HG03469 (cell line): ENCODE results near the gene AFAP1L2.

ENCODE experiments used
- ATAC-seq: cut with Tn5 transposase; IDR thresholded peaks from one replicate; pipeline ENCODE4 v1.9.1; 2021; ENCODE audit warnings: mild to moderate bottlenecking, moderate library complexity, moderate number of reproducible peaks; ENCODE audit not compliant: unreplicated experiment

Gene AFAP1L2

GRCh38 chr10:114315566-114316420 is 88.5 kb downstream of the AFAP1L2 start:
- no peak for ATAC-seq

GRCh38 chr10:114313866-114314265 is 90.4 kb downstream of the AFAP1L2 start:
- no peak for ATAC-seq

GRCh38 chr10:114313139-114313538 is 91.2 kb downstream of the AFAP1L2 start:
- ATAC-seq: no peak

GRCh38 chr10:114311496-114312209 is 92.6 kb downstream of the AFAP1L2 start:
- ATAC-seq: no peak

GRCh38 chr10:114311023-114311422 is 93.3 kb downstream of the AFAP1L2 start:
- no peak for ATAC-seq

GRCh38 chr10:114310346-114310745 is 94.0 kb downstream of the AFAP1L2 start:
- no peak for ATAC-seq

- ATAC-seq: no peak
Observed at GRCh38 chr10:114309364-114309651, 95.0 kb downstream of the AFAP1L2 start.

GRCh38 chr10:114308531-114309363 is 95.6 kb downstream of the AFAP1L2 start:
- ATAC-seq: no peak

GRCh38 chr10:114307731-114308130 is 96.6 kb downstream of the AFAP1L2 start:
- no peak for ATAC-seq

- ATAC-seq: no peak
Observed at GRCh38 chr10:114306116-114306973, 98.0 kb downstream of the AFAP1L2 start.

GRCh38 chr10:114305521-114305925 is 98.8 kb downstream of the AFAP1L2 start:
- ATAC-seq: no peak

- peak; percentile 38 for ATAC-seq
Observed at GRCh38 chr10:114304571-114305421, 99.5 kb downstream of the AFAP1L2 start.

- peak; percentile 67 for ATAC-seq
Observed at GRCh38 chr10:114304017-114304570, 100.2 kb downstream of the AFAP1L2 start.

- no peak for ATAC-seq
Observed at GRCh38 chr10:114303556-114303955, 100.7 kb downstream of the AFAP1L2 start.

GRCh38 chr10:114301951-114302710 is 102.2 kb downstream of the AFAP1L2 start:
- no peak for ATAC-seq

- no peak for ATAC-seq
Observed at GRCh38 chr10:114301177-114301576, 103.1 kb downstream of the AFAP1L2 start.

- ATAC-seq: no peak
Observed at GRCh38 chr10:114300036-114300645, 104.2 kb downstream of the AFAP1L2 start.

- ATAC-seq: no peak
Observed at GRCh38 chr10:114297136-114297705, 107.1 kb downstream of the AFAP1L2 start.
